Body of pancreas (tissue), 4 donors: ENCODE results near the gene INTS2.

ENCODE experiments used
- CTCF ChIP-seq, 7 experiments: fragments of 450-650 bp in 4 of 7; fragments of 200-600 bp in 3 of 7; sonication (generic) in 3 of 7; IDR thresholded peaks; one replicate each; pipeline ENCODE4 v1.5.1; 2016 to 2019; ENCODE audit warnings: antibody characterized with exemption in 7 of 7
- POLR2A ChIP-seq, 3 donors: fragments of 450-650 bp; IDR thresholded peaks; one replicate each; pipeline ENCODE4 v1.6.1; 2016; ENCODE audit warnings: antibody characterized with exemption in 3 of 3, mild to moderate bottlenecking in 2 of 3

GRCh38 chr17:61832463-61832862 lies 95.3 kb downstream of the INTS2 start:
- TF ChIP-seq CTCF (IDR thresholded peaks at IDR 0.05) (no peak), POLR2A (IDR thresholded peaks at IDR 0.05) (no peak)
